ENCODE data around the gene CLNK.
"Not testable (repeated sequence)": the region's sequence is repeated elsewhere in the genome, so short reads cannot be mapped to it uniquely, and the experiment has no call there.

CLNK gene

DNA sequence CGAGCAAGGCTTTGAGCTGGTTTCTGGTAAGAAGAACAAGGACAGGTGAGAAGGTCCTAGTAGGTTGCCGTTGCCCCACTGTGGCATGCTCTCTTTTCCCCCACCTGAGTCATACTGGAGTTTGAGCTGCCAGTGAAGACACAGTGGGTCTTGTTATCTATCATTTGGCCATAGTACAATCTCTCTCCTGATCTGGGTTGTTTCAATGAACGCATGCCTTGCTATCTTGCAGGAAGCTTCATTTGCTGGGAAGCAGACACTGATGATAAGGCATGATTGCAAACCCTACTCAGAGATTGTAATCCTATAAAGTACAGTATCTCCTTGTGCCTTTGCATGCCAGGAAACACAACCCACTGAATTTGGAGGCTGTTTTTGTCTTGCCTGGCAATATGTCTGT, 77.4 kb downstream of the CLNK start:
- no peak for DNase-seq

DNA sequence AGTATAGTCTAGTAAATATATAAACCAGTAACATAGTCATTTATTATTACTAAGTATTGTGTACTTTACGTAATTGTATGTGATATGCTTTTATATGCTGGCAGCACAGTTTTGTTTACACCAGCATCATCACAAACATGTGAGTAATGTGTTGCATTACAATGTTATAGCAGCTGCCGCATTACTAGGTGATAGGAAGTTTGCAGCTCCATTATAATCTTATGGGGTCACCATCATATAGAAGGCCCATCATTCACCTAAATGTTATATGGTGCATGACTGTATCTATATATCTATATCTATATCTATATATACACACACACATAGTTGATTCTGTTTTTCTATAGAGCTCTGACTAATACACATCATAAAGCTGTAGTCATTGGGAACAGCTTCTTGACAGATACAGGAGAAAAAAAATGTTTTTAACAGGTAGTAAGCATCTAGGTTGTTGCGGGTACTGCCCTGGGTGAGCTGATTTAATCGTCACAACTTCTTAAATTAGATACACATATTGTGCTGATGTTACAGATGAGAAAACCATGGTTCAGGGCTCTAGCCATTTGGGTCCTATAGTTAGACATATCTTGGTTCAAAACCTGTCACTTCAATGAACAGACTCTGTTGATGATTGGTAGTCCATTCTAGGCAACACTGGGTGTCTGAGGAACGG, 77.9 kb downstream of the CLNK start:
- no peak for DNase-seq

DNA sequence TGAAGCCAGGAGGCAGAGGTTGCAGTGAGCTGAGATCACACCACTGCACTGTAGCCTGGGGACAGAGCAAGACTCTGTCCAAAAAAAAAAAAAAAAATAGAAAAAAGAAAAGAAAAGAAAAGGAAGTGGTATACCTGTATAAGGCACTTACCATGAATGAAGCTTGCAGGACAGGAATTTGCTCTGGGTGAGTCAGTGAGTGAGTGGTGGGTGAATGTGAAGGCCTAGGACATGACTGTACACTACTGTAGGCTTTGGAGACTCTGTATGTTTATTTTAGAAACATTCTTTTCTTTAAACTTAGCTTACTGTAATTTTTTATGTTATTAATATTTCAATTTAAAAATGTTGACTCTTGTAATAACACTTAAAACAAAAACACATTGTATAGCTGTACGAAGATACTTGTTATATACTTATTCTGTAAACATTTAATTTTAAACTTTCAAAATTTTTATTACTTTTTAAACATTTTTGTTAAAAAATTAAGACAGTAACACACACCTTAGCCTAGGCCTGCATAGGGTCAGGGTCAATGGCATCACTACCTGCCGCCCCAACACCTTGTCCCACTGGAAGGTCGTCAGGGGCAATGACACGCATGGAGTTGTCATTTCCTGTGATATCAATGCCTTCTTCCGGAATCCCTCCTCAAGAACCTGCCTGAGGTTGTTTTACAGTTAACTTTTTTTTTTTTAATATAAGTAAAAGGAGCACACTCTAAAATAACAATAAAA, 78.7 kb downstream of the CLNK start:
- no peak for DNase-seq

DNA sequence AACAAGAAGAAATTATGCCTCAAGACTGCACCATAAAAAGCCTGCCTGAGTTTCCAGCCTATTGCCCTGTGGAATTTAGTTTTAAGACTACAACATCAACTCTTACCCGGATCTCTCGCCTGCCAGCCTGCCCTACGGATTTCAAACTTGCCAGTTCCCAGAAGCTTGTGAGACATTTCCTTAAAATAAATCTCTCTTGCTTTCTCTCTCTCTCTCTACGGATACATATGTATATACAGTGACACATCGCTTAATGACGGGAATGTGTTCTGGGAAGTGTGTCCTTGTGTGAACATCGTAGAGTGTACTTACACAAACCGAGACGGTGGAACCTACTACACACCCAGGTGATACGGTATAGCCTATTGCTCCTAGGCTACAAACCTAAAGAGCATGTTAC, 79.5 kb downstream of the CLNK start:
- no peak for DNase-seq

DNA sequence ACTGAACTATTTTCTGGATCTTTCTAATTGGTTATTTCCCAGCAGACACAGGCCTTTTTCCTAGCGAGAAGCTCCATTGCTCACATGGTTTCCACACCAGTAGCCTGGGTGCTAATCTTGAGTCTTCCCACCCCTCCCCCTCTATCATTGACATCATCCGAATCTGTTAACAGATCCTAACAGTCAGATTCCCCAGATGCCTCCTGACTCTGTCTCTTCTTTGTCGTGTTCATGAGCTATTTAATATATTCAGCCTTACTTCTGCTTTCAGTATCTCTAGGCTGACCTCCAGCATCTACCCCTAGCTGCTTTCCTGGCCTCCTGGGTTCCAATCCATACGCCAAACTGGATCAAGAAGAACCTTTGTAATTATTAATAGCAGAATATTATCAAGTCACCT, 85.0 kb downstream of the CLNK start:
- no peak for DNase-seq

DNA sequence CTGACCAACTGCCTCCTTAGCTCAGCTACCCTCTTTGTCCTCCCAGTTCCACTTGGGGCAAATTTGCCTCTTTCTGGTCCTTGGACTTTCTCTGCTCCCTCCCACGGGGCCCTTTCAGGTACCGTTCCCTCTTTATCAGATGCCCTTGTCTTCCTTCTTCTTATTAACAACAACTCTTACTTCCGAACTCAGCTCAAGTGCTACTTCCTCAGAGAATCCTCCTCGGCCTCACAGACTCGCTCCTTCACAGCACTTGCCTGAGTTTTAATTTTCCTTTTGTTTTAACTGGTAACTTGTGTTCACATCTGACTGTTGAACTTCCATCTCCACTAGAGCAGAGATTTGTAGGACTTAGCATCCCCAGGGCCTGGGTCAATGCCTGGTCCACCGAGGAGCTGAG, 85.7 kb downstream of the CLNK start:
- no peak for DNase-seq

DNA sequence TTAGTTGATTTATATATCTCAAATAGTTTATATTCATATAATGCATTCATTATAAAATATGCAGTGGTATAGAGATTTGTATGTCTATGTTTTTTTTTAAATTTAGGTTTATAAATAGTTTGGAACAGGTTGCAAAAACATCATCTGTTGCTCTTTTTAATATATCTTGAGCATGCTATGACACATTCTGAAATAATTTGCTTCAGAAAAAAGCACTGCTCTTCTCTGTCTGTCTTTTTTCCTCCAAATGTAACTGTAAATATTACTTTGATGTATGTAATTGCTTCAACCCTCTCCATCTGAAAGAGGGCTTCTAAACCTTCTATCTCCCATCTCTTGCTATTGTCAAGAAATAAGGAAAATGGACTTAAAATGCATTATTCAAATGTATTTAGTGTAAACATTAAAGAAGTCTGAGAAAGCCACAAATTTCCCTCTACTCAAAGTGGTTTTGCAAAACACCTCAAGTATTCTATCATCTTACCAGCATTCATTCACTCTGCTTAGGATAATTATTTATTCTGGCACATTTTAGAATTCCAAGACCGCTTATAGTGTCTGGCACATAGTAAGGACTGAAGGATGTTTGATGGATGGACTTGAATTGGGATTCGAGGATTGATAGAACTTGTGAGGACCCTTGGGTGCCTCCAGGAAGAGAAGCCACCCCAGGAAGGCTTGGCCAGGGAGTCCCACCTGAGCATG, 87.8 kb downstream of the CLNK start:
- no peak for DNase-seq

DNA sequence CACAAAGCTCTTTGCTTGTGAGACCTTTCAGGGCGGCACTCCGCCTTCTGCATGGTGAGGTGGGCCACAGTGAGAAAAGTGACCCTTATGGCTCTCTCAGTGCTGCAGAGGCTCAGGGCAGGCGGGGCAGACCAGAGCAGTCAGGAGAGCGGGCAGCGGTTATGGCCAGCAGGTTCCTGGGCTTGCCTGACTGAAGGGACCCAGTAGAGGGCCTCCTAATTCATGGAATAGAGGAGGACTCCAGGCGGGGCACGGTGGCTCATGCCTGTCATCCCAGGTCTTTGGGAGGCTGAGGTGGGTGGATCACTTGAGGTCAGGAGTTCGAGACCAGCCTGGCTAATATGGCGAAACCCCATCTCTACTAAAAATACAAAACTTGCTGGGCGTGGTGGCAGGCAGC, 91.4 kb downstream of the CLNK start:
- DNase-seq, result no peak

DNA sequence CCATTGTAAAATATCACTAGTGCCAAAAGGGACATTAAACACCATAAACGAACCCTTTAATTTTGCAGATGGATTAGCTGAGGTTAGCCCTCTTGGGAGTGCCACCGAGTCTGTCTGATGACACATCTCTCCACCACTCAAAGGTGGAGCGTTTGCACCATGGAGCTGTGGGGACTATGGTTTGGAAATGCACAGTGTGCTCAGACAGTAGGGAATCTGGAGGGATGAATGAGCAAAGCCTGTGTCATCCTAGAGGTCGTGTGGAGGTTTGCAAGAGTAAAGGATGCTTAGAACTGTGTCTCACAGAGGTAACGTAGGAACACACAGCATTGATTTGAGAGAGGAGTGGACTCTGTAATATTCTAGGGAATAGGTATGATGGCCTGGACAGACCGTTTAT, 93.7 kb downstream of the CLNK start:
- DNase-seq, result no peak

DNA sequence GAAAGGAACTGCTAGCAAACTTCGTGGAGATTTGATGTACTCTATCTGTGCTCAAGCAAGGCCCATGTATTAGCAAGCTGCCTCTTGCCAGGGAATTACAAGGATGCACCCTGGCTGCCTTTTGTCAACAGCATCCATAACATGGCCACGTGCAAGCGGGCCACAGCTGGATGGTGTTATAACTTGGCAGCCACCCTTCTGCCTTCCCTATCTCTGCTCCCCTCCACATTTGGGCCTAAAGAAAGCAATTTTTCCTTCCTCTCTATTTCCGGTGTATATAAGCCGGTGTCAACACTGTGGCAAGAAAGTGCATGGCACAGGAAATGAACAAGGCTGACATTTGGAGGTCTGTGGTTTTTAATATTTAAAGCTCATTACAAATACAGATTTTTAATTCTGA, 94.8 kb downstream of the CLNK start:
- DNase-seq, result peak in 1 of 2 donors; percentile 4

DNA sequence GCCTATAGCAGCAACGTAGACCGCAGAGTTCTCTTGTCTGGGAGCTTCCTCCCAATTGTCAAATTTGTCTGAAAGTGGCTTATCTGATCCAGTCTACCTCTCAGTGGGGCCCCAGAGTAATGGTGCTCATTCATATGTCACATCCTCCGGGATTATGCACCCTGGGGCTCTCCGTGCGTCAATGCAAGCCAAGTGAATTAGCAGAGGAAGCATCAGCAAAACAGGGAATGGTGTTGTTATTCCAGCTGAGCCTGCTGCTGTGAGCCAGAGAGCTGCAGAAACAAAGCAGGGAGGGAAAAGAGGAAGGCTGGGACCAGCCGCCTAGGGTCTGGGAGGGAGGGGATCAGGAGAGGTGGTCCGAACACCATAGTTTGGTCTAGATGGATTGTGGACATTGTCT, 95.2 kb downstream of the CLNK start:
- DNase-seq, result no peak

DNA sequence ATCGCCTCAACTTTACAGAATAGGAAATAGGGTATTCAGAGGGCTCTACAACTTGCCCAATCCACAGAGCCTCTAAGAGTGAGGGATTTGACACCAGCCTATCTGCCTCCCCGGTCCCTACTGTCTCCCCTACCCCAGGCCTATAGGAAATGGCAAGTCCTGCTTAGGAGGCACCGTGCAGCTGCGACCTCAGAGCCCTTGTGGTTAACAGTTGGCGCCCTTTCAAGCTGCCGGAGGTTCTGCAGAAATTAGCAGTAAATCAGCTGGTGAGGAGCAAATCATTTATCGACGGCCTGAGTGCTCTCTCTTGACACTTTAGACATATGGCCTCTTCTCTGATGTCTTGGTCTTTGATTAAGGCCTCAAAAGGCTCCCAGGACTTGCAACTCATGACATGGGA, 96.9 kb downstream of the CLNK start:
- peak; percentile 42 to 49 for DNase-seq

DNA sequence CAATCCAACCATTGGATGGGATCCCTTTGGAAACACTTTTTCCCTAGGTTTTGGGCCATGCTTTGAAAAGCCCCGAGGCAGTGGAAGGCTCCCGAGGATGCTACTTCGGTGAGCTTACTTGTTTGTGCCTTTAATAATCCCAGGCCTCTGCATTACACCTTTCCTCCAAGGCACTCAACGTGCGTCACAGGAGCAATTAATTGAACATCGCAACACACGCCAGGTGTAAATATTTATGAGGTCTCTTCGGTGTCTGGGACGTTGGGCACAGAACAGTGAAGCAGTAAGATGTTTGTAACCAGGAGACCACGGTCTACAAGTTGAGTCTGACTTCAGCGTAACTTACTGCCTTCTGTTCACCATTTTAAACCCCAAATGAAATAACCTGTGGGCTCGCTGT, 97.3 kb downstream of the CLNK start:
- DNase-seq, result no peak

DNA sequence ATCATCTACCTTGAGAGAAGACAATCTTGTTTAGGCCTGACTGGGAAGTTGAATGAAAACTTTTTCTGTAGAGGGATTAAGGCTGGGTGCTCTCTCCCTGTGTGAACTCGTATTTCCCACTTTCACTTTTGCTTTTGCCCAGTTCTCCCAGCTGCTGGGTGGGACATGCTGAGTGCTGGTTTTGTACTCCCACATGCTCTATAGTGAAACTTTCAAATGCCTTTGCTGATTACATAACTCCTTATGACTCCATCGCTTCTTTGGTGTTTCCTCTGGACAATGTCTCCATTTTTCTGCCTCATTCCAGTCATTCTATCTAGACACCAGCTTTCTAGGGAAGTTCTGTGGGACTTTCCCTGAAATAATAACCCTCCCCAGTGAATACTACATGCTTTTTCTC, 100.5 kb downstream of the CLNK start:
- no peak for DNase-seq

DNA sequence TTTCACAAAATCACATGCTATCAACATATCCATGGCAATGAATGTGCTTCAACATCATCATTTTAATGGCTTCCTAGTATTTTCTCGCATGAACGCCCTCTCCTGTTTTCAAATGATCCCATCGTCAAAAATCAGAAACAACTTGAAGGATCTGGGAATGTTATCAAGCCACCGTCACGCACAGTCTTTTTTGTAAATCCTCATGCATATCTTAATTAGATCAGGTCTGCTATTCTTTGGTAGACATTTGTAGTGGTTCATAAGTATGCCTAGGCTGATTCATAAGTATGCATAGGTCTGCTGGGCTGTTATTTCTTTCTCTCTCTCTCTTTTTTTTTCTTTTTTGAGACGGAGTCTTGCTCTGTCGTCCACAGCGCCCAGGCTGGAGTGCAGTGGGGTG, 101.6 kb downstream of the CLNK start:
- DNase-seq, result no peak

DNA sequence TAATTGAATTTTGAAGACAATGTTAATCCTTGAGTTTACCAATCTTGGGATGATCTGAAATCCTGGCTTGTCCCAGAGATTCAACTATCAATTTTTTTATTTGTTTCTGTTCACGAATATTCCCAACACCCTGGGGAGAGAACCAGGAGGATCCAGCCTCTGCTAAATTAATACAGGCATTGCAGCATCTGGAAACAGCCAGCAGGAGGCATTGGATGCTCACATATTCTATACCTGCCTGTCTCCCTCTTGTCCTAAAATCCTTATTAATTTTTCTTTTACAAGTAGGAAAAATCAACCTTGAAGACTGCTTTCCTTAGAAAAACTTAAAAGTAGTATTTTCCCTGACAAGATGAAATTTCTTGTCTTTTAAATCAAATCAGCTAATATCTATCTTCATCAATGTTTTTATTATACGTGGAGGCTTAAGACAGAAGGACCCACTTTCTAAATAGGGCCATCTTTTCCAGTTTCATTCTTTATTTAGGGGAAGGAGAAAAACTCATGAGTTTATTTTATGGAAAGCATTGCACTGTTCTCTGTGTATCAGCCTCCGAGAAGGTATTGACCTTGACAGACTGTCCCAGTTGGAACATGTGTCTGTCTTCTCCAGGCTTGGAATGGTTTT, 102.4 kb downstream of the CLNK start:
- peak in 1 of 2 donors; percentile 28 for DNase-seq

DNA sequence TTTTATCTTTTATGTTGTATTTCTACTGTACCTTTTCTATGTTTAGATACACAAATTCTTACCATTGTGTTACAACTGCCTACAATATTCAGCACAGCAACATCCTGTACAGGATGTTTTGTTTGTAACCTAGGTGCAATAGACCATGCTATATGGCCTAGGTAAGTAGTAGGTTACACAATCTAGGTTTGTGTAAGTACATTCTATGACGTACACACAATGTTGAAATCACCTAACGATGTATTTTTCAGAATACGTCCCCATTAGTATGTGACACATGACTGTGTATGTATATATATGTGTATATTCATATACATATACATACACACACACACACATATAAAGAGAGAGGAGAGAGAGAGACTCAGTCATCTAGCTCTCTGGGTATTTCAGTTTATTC, 103.5 kb downstream of the CLNK start:
- DNase-seq, result no peak

DNA sequence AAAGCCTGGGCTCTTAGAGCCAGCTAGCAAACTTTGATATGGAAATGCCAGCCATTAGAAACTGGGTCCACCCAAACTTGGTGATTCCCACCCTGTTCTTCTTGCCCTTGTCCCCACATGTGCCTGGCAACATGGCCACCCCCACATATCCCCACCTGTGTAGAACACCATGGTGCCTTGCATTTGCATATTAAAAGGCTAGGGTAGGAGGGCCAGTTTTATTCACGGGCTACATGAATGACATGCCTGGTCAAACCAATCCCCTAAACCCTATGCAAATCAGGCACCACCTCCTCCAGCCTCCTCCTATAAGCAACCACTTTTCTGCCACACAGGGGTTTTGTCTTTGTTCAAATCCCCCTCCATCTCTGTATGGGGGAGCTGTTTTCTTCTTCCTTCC, 104.9 kb downstream of the CLNK start:
- DNase-seq, result no peak

DNA sequence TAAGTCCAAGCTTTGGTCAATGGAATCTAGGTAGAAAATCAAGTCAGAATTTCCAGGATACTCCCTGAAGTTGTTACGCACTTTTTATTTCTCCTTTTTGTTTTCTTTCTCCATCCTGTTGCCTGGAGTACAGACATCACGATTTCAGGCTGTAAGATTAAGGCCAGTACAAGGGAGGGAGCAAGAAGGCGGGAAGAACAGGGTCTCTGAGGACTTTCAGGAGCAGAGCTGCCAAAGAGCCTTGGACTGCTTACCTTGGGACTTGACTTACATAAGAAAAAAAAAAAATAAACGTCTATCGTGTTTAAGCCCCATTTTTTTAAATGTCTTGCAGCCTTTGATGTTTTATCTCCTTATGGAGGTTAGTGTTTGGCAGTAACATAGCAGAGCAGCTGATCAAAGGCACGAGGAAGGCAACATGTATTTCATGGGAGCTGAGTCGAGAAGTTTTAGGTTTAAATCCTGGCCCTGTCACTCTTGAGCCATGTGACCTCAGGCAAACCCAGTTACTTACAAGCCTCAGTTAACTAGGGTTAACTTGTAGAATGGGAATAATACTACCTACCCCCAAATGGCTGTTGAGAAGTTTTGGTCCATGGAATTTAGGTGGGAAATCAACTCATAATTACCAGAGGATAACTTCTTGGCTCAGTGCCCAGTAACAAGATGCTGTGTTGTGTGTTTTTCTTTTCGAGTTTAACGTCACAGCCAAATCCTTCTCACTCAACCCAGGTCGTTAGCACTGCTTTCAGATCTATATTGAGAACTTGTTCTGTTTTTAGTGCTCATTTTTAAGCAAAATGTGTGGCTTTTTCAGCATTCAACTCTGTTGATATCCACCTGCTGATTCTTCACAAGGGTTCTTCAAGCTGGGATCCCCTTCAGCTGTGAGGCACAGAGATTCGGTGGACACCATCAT, 106.8 kb downstream of the CLNK start:
- no peak for DNase-seq

DNA sequence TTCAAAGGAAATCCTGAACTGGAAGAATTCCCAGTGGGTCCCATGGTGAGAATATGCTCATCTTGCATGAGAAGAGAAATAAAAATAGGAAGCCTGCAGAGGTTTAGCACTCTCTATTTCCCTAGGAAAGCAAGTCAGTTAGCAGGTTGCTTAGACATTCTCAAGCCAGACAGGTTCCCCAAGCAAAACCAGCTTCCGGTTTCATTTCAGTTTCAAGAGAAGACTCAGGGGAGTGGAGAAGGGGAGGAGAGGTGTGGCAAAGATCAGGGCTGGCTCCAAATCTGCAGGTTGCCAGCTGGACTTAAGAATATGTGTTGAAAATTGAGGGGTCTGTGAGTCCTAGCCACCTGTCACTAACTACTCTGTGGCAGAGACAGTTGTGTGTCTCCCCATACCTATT, 107.5 kb downstream of the CLNK start:
- no peak for DNase-seq

DNA sequence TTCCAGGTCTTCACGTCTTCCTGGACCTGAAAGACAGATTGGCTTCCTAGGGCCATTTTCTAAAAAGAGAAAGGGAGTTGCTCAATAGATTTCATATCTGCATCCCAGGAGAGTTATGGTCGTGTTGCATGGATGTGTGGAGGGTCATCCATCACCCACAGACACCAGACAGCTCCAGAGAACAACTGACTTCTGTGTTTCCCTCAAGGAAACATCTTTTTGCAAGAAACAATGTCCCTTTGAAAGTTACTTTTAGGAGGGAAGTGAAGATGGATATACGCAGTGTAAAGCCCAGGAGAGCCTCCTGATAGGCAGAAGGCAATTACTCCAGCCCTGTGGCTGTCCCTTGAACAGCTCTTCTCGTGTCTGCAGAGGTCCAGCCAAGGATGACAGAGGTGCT, 108.3 kb downstream of the CLNK start:
- no peak for DNase-seq

DNA sequence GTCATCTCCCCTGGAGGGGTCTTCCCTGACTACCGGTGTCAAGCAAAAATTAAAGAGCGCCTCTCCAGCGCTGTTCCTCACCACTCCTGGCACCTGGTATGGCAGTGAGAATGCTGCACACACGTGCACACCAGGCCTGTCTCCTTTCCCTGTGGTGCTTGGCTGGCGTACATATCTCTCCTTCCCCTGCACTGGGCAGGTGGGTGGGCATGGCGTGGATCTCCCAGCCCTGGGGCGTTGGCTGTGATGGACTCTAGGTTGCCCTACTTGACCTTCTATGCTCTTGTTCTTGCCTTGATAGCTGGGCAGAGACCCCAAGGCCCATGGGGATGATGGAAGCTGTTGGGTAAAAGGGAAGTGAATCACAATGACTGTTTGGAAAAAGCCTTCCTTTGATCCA, 109.2 kb downstream of the CLNK start:
- no peak for DNase-seq

DNA sequence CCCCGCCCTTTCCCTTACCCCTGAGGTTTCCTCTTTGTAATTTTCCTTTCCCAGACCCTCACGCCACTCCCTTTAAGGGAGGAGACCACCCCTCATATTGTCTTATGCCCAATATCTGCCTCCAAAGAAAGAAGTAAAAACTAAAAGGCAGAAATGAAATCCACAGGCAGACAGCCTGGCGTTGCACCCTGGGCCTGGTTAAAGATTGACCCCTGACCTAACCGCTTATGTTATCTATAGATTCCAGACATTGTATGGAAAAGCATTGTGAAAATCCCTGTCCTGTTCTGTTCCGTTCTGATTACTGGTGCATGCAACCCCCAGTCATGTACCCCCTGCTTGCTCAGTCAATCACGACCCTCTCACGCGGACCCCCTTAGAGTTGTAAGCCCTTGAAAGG, 110.0 kb downstream of the CLNK start:
- not testable (repeated sequence) for DNase-seq
